Mesothelial cell of epicardium (in vitro differentiated cells): ENCODE data around the gene NELFA. TPM values are rescaled to one million over a fixed set of nuclear protein-coding genes. Genes with fewer than 3 reads are reported as not detected.
A peak's percentile ranks its signal among the peaks of the same experiment; 100 is the strongest.

ENCODE experiments used
- DNase-seq, 2 experiments: peaks; one replicate each; pipeline ENCODE4 v3.0.0; 2021; ENCODE audit warnings: low spot score in 2 of 2; ENCODE audit not compliant: unreplicated experiment in 2 of 2
- H3K27ac Mint-ChIP-seq: 2 replicates; pipeline ENCODE4 v1.8.0; 2021; ENCODE audit warnings: mixed read lengths
- H3K27me3 Mint-ChIP-seq: 2 replicates; pipeline ENCODE4 v1.8.0; 2021; ENCODE audit warnings: low read depth, mixed read lengths
- H3K36me3 Mint-ChIP-seq: 2 replicates; pipeline ENCODE4 v1.8.0; 2021; ENCODE audit warnings: mixed read lengths
- H3K4me1 Mint-ChIP-seq: 2 replicates; pipeline ENCODE4 v1.8.0; 2021; ENCODE audit warnings: mixed read lengths
- H3K4me3 Mint-ChIP-seq: 2 replicates; pipeline ENCODE4 v1.8.0; 2021; ENCODE audit warnings: mild to moderate bottlenecking, moderate library complexity, mixed read lengths
- H3K9me3 Mint-ChIP-seq: 2 replicates; pipeline ENCODE4 v1.8.0; 2021; ENCODE audit warnings: mixed read lengths
- CTCF ChIP-seq: fragments of 200-600 bp; sonication (generic); IDR thresholded peaks from one replicate; pipeline ENCODE4 v1.5.0; 2021; ENCODE audit warnings: antibody characterized with exemption; ENCODE audit not compliant: unreplicated experiment
- total RNA-seq: library from RNA; stranded (reverse); gene quantifications from 3 replicates; pipeline ENCODE4 v1.2.1, GENCODE V29; 2021

Gene NELFA
- total RNA-seq, 1 donor from 2014 or later, result 55.8 TPM

- H3K4me1 Mint-ChIP-seq, result peaks cover 14% of the 10 kb centered on the region
- TF ChIP-seq CTCF, result no peak
- DNase-seq, result no peak
- no peaks in the 10 kb centered on the region for H3K27me3 Mint-ChIP-seq
- H3K27ac Mint-ChIP-seq, result no peak overlapping the region
- H3K36me3 Mint-ChIP-seq, result peaks cover 6% of the 10 kb centered on the region
- no peaks in the 10 kb centered on the region for H3K9me3 Mint-ChIP-seq
- no peak overlapping the region for H3K4me3 Mint-ChIP-seq
These were observed 64.8 kb downstream of the NELFA start for GRCh38 chr4:1943928-1944327.

GRCh38 chr4:1940566-1940965, 68.2 kb downstream of the NELFA start:
- Mint-ChIP-seq H3K4me3 (no peak overlapping the region), H3K27ac (peak overlapping the region; percentile 76), H3K4me1 (peaks cover 14% of the 10 kb centered on the region), H3K36me3 (peaks cover 8% of the 10 kb centered on the region), H3K9me3 (no peaks in the 10 kb centered on the region), H3K27me3 (no peaks in the 10 kb centered on the region)
- no peak for DNase-seq
- TF ChIP-seq CTCF, result no peak

DNA sequence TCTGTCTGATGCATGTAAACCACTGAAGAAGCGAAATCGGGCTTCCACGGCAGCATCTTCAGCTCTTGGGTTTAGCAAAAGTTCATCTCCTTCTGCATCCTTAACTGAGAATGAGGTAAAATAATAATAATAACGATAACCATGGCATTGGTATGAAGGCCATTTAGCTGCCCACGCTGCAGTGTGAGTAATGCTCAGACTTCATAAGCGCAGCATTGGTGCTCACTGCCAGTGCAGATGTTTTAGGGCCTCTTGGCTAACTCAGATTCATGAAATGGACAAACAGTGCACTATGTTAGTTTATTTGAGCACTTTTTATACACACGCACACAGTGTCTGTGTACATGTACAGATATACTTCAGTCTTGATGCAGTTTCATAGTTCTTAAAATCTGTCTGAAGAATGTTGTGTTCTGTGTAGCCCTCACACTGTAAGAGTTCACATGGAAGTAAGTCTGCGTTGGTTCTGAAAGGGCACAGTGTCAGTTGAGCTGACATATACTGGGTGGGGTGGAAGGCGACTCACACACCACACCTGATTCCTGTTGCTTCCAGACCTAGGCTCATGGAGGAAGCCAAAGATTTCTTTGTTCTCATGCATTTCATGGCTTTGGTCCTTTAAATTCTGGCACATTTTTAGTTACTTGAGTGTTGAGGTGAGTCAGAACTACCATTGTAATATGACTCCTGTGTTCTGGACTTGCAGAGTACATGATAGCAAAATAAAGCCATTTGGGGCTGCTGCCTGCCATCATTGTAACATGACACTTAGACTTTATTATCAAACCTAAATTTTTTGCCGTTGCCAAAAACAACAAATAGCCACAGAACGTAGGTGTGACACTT, 68.9 kb downstream of the NELFA start:
- TF ChIP-seq CTCF, result no peak
- DNase-seq, result no peak
- Mint-ChIP-seq H3K27me3 (no peaks in the 10 kb centered on the region), H3K4me3 (no peak overlapping the region), H3K4me1 (peaks cover 14% of the 10 kb centered on the region), H3K36me3 (peaks cover 8% of the 10 kb centered on the region), H3K27ac (peak overlapping the region; percentile 76), H3K9me3 (no peaks in the 10 kb centered on the region)

- H3K27ac Mint-ChIP-seq, result no peak overlapping the region
- DNase-seq, result no peak
- H3K4me1 Mint-ChIP-seq, result peaks cover 14% of the 10 kb centered on the region
- peaks cover 8% of the 10 kb centered on the region for H3K36me3 Mint-ChIP-seq
- no peak for TF ChIP-seq CTCF
- H3K27me3 Mint-ChIP-seq, result no peaks in the 10 kb centered on the region
- no peak overlapping the region for H3K4me3 Mint-ChIP-seq
- no peaks in the 10 kb centered on the region for H3K9me3 Mint-ChIP-seq
These were observed 70.7 kb downstream of the NELFA start for GRCh38 chr4:1938027-1938426.

GRCh38 chr4:1937550-1937949, 71.2 kb downstream of the NELFA start:
- Mint-ChIP-seq H3K27me3 (no peaks in the 10 kb centered on the region), H3K9me3 (no peaks in the 10 kb centered on the region), H3K4me3 (no peak overlapping the region), H3K36me3 (peaks cover 8% of the 10 kb centered on the region), H3K4me1 (peaks cover 14% of the 10 kb centered on the region), H3K27ac (no peak overlapping the region)
- no peak for DNase-seq
- no peak for TF ChIP-seq CTCF
